ENCODE data around the gene USH1C. TPM values are rescaled to one million over a fixed set of nuclear protein-coding genes. Genes with fewer than 3 reads are reported as not detected.

The USH1C gene
- total RNA-seq, 2 donors from 2014 or later, result not detected

DNA sequence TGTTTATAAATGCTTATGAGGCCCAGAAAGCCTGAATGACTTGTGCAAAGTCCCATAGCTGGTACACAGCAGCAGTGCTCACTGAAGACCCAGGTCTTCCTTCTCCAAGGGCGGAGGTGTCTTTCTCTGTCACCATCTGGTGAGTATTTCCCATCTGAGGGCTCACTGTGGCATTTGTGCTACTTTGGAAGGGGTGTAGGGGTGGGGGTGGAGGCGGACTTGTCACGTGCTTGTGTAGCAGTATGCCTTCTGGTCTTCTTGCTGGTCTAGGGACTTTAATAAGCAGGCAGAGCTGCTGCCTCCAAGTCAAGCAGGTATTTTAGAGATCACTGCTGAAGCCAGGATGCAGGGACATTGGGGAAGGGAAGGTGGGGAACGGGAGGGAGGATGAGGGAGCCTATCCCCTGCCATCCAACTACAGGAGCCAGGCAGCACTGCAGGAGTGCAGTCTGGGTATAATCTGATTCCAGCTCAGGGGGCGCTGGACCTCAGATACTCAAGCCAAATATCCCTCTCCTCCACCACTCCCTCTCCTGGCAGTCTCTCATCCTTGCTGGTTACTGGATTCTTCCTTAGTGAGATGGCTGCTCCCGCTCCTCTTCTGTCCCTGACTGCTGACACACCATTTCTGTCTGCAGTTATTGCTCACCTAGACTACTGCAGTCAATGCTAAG, 71.0 kb downstream of the USH1C start:
- H3K36me3 Mint-ChIP-seq (ENCODE audit: low read depth), result peaks cover 8% of the 10 kb centered on the region
- peaks cover 62% of the 10 kb centered on the region for H3K27me3 Mint-ChIP-seq
- DNase-seq, result no peak
- H3K27ac Mint-ChIP-seq, result no peak overlapping the region
- no peaks in the 10 kb centered on the region for H3K9me3 ChIP-seq (ENCODE audit: control insufficient read depth, low read length, poor library complexity, severe bottlenecking)
- H3K4me3 Mint-ChIP-seq, result no peak overlapping the region
- H3K4me1 Mint-ChIP-seq, result peaks cover 6% of the 10 kb centered on the region
- ATAC-seq, result no peak

DNA sequence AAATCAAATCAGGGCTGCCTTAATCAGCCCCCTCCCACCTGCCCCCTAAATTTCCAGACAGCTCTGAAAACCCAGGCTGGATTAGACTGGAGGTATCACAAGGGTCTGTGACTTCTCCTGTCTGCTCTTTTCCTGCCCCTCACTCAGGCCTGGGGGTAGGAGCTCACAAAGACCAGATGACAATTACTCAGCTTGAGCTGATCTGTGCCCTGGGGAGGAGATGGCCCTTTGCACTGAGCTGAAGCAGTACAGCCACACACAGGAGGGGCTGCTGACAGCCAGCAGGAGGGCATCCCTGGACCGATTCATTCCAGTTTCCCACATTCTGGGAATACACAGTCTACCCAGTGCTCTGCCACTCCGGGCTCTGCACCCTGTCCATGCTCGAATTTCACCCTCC, 71.7 kb downstream of the USH1C start:
- DNase-seq (no peak), ATAC-seq (no peak)
- H3K27me3 Mint-ChIP-seq, result peaks cover 59% of the 10 kb centered on the region

DNA sequence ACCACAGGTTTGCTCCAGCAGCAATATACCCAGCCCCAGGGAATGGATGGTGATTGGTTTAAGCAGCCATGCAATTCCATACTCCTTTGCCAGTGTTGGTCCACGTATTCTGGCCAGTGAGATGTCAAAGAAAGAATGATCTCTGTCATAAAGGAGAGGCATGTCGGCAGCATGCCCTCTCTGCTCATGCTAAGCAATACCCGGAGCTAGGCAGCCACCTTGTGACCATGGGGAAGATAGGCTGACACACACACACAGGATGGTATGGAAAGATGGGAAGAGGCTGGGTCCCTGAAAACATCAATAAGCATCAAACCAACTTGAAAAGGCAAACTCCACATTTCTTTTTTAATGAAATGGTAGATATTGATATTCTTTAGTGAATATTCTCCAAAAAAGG, 72.7 kb downstream of the USH1C start:
- H3K4me3 Mint-ChIP-seq, result no peak overlapping the region
- H3K4me1 Mint-ChIP-seq, result peaks cover 6% of the 10 kb centered on the region
- ATAC-seq (no peak), DNase-seq (no peak)
- H3K36me3 Mint-ChIP-seq (ENCODE audit: low read depth), result peaks cover 10% of the 10 kb centered on the region
- no peaks in the 10 kb centered on the region for H3K9me3 ChIP-seq (ENCODE audit: control insufficient read depth, low read length, poor library complexity, severe bottlenecking)
- no peak overlapping the region for H3K27ac Mint-ChIP-seq
- H3K27me3 Mint-ChIP-seq, result peaks cover 58% of the 10 kb centered on the region

More for the DNA sequence above, 71.7 kb downstream of the USH1C start:
- Mint-ChIP-seq H3K4me1 (peaks cover 6% of the 10 kb centered on the region), H3K36me3 (ENCODE audit: low read depth) (peaks cover 8% of the 10 kb centered on the region), H3K4me3 (no peak overlapping the region), H3K27ac (no peak overlapping the region)
- H3K9me3 ChIP-seq (ENCODE audit: control insufficient read depth, low read length, poor library complexity, severe bottlenecking), result no peaks in the 10 kb centered on the region

DNA sequence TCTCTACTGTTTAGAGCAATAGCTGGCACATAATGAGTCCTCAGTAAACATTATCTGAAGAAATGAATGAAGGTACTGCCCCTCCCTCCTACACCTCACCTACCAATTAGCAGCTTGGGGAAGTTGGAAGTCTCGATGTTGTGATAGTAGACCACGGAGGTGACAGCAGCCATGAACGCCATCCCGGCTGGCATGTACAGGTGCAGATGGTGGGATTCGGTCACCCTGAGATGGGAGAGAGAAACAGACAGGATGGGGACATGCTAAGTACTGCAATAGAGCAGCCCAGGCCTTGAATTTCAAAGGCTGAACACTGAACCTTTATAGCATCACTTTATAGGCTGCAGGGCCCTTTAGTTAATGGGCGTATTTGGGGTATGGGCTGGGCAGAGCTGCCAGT, 74.2 kb downstream of the USH1C start:
- no peak for DNase-seq
- H3K27ac Mint-ChIP-seq, result no peak overlapping the region
- peaks cover 58% of the 10 kb centered on the region for H3K27me3 Mint-ChIP-seq
- peaks cover 8% of the 10 kb centered on the region for H3K36me3 Mint-ChIP-seq (ENCODE audit: low read depth)
- no peak overlapping the region for H3K4me3 Mint-ChIP-seq
- no peaks in the 10 kb centered on the region for H3K9me3 ChIP-seq (ENCODE audit: control insufficient read depth, low read length, poor library complexity, severe bottlenecking)
- peaks cover 7% of the 10 kb centered on the region for H3K4me1 Mint-ChIP-seq
- no peak for ATAC-seq

DNA sequence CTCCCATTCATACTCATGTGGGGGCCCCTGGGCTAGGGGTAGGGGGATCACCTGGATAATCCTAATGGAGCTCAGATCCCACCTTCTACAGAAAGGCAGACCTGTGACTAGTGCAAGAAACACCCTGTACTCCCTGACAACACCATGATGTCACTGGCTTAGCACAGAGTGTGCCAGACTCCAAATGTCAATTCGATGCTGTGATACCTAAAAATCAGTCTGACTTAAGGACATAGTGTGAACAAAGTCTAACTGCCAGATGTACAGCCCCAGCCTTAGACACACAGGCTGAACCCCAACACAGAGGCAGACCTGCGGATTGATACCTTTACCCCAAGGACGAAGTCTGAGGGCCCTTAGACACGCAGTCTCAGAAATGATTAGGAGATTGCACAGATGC, 76.1 kb downstream of the USH1C start:
- Mint-ChIP-seq H3K27me3 (peaks cover 57% of the 10 kb centered on the region), H3K36me3 (ENCODE audit: low read depth) (peaks cover 2% of the 10 kb centered on the region), H3K27ac (no peak overlapping the region), H3K4me1 (peaks cover 3% of the 10 kb centered on the region), H3K4me3 (no peak overlapping the region)
- no peak for ATAC-seq
- no peaks in the 10 kb centered on the region for H3K9me3 ChIP-seq (ENCODE audit: control insufficient read depth, low read length, poor library complexity, severe bottlenecking)
- DNase-seq, result no peak

DNA sequence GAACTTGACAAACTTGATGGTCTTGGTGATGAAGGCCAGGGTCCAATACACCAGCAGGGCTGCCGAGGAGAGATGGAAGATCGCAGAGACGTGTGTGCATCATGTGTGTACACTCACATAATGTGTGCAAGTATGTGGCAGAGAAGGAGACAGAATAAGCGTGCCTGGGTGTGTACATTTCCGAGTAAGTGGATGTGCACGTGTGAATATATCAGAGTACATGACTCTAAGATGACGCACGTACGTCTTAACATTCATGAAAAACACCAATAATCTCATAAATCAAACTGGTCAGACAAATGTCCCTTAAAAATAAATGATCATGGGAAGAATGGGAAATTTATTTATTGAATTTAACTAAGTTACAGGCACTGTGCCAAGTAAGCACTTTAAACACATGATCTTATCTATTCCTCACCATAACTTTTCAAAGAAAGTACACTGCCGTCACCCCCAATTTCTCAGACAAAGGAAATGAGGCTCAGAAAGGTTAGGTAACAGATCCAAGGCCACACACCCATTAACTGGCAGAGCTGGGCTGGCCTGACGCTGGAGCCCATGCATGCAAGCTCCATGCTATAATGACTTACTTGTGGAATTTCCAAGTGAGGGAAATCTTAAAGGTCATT, 80.6 kb downstream of the USH1C start:
- H3K4me1 Mint-ChIP-seq, result peaks cover 3% of the 10 kb centered on the region
- peaks cover 49% of the 10 kb centered on the region for H3K27me3 Mint-ChIP-seq
- H3K36me3 Mint-ChIP-seq (ENCODE audit: low read depth), result peaks cover 2% of the 10 kb centered on the region
- no peak overlapping the region for H3K27ac Mint-ChIP-seq
- no peaks in the 10 kb centered on the region for H3K9me3 ChIP-seq (ENCODE audit: control insufficient read depth, low read length, poor library complexity, severe bottlenecking)
- no peak for ATAC-seq
- H3K4me3 Mint-ChIP-seq, result no peak overlapping the region
- no peak for DNase-seq

DNA sequence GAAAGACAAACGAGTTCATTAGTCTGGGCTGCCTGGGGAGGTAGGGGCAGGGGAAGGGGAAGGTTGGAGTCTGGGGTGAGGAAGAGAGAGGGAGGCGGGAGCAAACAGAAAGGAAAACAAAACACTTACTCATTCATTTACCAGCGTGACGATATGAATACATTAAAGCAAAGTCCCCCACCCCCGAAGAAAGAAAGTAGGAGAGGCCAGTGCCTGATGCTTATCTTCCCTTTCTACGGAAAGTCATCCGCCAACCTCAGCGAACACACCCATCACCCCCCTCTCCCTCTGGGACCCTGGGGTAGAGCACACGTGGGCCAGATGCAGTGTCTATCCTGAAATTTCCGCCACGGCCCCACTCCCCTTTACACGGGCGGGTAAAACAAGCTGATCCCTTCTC, 81.3 kb downstream of the USH1C start:
- ATAC-seq, result no peak
- Mint-ChIP-seq H3K4me3 (no peak overlapping the region), H3K27me3 (peaks cover 49% of the 10 kb centered on the region), H3K27ac (no peak overlapping the region), H3K36me3 (ENCODE audit: low read depth) (peaks cover 2% of the 10 kb centered on the region), H3K4me1 (peaks cover 3% of the 10 kb centered on the region)
- DNase-seq, result no peak
- H3K9me3 ChIP-seq (ENCODE audit: control insufficient read depth, low read length, poor library complexity, severe bottlenecking), result no peaks in the 10 kb centered on the region

DNA sequence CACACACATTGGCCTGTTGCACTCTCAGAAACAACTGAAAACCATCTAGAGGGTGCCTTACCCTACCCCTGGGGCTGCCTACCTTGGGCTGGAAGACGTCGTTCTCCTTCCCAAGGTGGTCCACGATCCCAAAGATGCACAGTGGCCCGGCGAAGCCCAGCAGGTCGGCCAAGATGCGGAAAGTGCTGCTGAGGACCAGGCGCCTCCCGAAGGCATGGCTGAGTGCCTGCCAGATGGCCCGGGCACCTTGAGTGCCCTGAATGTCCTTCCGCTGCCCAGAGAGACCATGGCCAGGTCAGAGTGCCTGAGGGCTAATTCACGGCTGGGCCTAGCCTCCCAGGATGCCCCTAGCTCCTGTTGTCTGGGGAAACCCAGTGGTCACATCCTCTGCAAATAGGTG, 83.8 kb downstream of the USH1C start:
- ATAC-seq (no peak), DNase-seq (no peak)
- Mint-ChIP-seq H3K4me1 (peaks cover 4% of the 10 kb centered on the region), H3K36me3 (ENCODE audit: low read depth) (no peaks in the 10 kb centered on the region), H3K27me3 (peaks cover 54% of the 10 kb centered on the region), H3K27ac (no peak overlapping the region), H3K4me3 (no peak overlapping the region)
- H3K9me3 ChIP-seq (ENCODE audit: control insufficient read depth, low read length, poor library complexity, severe bottlenecking), result no peaks in the 10 kb centered on the region

DNA sequence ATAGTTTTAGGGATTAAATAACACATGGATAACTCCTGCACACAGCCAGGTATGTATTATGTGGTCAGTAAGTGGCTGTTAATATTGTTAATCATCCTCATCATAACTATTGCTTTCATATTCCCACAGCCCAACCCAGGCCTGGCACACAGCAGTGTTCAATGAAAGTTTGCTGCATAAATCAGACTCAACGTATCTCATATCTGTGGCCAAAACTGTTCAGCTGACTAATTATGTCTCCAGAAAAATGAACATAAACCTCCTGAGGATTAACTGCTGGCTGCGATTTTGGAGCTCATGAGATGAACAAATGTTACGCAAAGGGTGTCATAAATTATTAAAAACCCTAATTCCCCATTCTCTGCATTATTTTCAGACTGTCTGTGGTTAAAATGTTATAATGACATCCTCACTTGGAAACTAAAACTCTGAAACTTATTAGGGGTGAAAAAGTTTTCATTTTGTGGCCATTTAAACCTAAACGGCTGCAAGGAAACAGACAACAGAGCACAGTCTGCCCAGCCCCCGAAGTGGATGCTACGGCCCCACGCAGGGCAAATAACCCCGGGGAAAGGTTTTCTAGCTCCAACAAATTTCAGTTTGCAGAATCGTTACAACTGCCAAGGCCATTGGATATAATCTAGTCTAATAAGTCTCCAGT, 84.8 kb downstream of the USH1C start:
- Mint-ChIP-seq H3K36me3 (ENCODE audit: low read depth) (no peaks in the 10 kb centered on the region), H3K27me3 (peaks cover 45% of the 10 kb centered on the region), H3K4me3 (no peak overlapping the region), H3K4me1 (peaks cover 4% of the 10 kb centered on the region), H3K27ac (no peak overlapping the region)
- DNase-seq (no peak), ATAC-seq (no peak)
- no peaks in the 10 kb centered on the region for H3K9me3 ChIP-seq (ENCODE audit: control insufficient read depth, low read length, poor library complexity, severe bottlenecking)

DNA sequence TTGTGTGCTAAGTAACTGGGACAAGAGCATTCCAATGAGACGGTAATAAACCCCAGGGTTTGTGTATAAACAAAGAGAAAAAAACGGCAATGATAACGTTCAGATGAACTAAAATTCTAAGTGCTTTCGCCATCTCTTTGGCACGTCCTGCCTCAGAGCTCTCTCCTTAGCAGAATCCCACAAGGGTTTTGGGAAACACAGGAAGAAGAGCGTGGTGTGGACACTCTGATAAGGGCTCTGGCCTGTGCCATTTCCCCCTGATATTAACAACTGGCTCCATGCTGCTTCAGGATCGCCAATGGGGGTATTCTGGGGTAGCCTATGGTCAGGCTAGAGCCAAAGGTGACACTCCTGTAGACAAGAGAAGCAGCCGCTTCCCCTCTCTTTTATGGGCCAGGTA, 85.9 kb downstream of the USH1C start:
- H3K9me3 ChIP-seq (ENCODE audit: control insufficient read depth, low read length, poor library complexity, severe bottlenecking), result no peaks in the 10 kb centered on the region
- no peak for DNase-seq
- no peak overlapping the region for H3K27ac Mint-ChIP-seq
- H3K36me3 Mint-ChIP-seq (ENCODE audit: low read depth), result no peaks in the 10 kb centered on the region
- no peak overlapping the region for H3K4me3 Mint-ChIP-seq
- H3K27me3 Mint-ChIP-seq, result peaks cover 47% of the 10 kb centered on the region
- peaks cover 4% of the 10 kb centered on the region for H3K4me1 Mint-ChIP-seq
- ATAC-seq, result no peak

DNA sequence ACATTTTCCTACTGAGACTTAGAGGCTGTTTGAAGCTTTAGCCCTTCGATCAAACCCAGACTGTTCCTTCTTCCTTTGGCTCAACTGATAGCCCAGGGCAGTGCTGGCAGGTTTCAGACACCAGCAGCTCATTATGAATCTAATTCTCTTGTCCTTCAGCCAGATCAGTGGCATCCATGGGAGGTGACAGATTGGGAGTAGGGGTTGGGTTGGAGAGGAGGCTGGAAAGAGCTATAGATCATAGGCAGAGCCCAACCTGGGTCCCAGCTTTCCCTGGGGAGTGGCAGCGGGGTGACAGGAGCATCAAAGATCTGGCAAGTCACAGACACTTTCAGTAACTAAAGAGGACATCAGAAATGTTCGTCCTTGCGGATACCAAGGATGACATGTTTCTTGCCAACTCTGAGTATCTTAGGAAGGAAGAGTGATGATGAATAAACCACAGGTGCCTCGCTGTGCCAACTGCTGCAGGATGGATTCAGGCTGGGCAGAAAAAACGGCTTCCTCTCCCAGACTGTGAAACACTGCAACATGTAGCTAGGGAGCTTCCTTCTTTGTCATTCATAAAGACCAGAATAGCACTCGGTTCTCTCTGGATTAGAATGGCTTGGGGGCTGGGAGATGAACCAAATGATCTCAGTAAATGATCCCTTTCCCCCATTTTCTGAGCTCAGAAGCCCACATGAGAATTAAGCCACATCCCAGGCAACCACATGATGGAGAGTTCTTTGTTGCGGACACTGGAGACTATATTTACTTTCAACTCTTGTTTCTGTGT, 86.6 kb downstream of the USH1C start:
- no peak for DNase-seq
- Mint-ChIP-seq H3K4me3 (no peak overlapping the region), H3K27ac (no peak overlapping the region), H3K4me1 (peaks cover 4% of the 10 kb centered on the region), H3K27me3 (peaks cover 47% of the 10 kb centered on the region), H3K36me3 (ENCODE audit: low read depth) (no peaks in the 10 kb centered on the region)
- no peak for ATAC-seq
- H3K9me3 ChIP-seq (ENCODE audit: control insufficient read depth, low read length, poor library complexity, severe bottlenecking), result no peaks in the 10 kb centered on the region

DNA sequence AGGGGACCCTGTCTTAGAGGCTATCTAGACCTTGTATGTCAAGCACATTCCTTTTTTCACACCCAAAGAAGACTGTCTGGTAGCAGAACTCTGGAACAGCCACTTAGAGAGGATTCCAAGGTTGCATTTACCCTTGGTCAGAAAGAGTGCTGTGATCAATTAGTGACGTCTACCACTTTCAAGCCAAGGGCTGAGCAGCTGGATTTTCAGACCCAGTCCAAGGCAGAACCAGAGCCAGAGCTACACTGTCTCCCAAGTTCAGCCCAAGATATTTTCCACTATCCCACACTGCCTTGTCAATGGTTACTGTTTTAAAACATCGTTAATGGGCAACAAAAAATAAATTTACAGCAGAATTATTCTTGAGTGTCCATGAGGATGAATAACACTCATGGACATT, 91.5 kb downstream of the USH1C start:
- Mint-ChIP-seq H3K4me3 (no peak overlapping the region), H3K36me3 (ENCODE audit: low read depth) (no peaks in the 10 kb centered on the region), H3K27me3 (peaks cover 61% of the 10 kb centered on the region), H3K4me1 (peaks cover 4% of the 10 kb centered on the region), H3K27ac (no peak overlapping the region)
- no peak for ATAC-seq
- no peak for DNase-seq
- H3K9me3 ChIP-seq (ENCODE audit: control insufficient read depth, low read length, poor library complexity, severe bottlenecking), result no peaks in the 10 kb centered on the region

DNA sequence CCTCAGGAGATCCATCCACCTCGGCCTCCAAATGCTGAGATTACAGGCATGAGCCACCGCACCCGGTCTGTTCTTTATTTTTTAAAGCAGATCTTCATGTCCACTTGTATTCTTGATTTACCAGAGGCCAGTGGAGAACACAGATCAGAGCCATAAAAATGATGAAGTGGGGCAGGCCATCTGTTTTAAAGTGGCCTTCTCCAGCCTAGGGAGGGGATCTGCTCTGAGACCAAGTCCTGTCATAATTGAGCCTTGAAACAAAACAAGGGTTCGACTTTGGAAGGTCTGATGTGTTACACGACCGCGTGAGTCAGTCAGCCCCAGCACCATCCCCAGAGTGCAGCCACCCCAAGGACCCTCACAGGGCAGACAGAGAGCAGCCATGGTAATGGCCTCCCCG, 95.1 kb downstream of the USH1C start:
- H3K9me3 ChIP-seq (ENCODE audit: control insufficient read depth, low read length, poor library complexity, severe bottlenecking), result no peaks in the 10 kb centered on the region
- Mint-ChIP-seq H3K27ac (no peak overlapping the region), H3K27me3 (peaks cover 45% of the 10 kb centered on the region), H3K36me3 (ENCODE audit: low read depth) (no peaks in the 10 kb centered on the region), H3K4me1 (no peaks in the 10 kb centered on the region), H3K4me3 (no peak overlapping the region)
- DNase-seq (no peak), ATAC-seq (no peak)

Data from T-helper 17 cell (primary cell).